ENCODE measurements around the gene NEK8. TPM values are rescaled to one million over a fixed set of nuclear protein-coding genes. Genes with fewer than 3 reads are reported as not detected.

The NEK8 gene
- total and polyA plus RNA-seq, 9 of the 15 experiments (the other 6 are each of a cell fraction or from before 2014, with no cell fraction given): 0.98 to 16.6 (median 4.6) TPM

- POLR2A ChIA-PET: interaction anchor here (0.6 to 8.7 kb wide), 23 partner anchors 8 to 171 kb away, joined by 3 to 133 read pairs (median 6); partner anchors contain the start of genes BLTP2, RPL23A, SDF2 and SUPT6H
- peak; percentile 69 for FAIRE-seq
- intact Hi-C loops (cut with micrococcal nuclease): loop anchor here (1.0 to 2.0 kb wide), 2 partner anchors 8 to 64 kb away; partner anchors contain the start of gene RPL23A
- peak; percentile 75 for TF ChIP-seq ZBED1 (IDR thresholded peaks at IDR 0.05)
- no peak for TF ChIP-seq CCAR2 (IDR thresholded peaks at IDR 0.05; ENCODE audit: low read depth, low read length)
- no peak for TF ChIP-seq EZH2 (IDR thresholded peaks at IDR 0.05; ENCODE audit: borderline replicate concordance, low read depth, low read length)
- TF ChIP-seq COPS2 (conservative IDR thresholded peaks at IDR 0.05): no peak
- no peak for TF ChIP-seq ZNF316 (IDR thresholded peaks at IDR 0.05)
- no peak for TF ChIP-seq LARP7 (IDR thresholded peaks at IDR 0.05)
- TF ChIP-seq GTF3C2 (IDR thresholded peaks at IDR 0.05; ENCODE audit: borderline replicate concordance, extremely low read depth, insufficient read length): no peak
- no peak for TF ChIP-seq ASH1L (IDR thresholded peaks at IDR 0.05; ENCODE audit: borderline replicate concordance, low read depth, partially characterized antibody)
- TF ChIP-seq ARID4B (CRISPR knock-in tag; IDR thresholded peaks at IDR 0.05): peak; percentile 85
- no peak; the same call in 1 of the 2 replicates for TF ChIP-seq ZNF644 (tag; IDR thresholded peaks at IDR 0.05; ENCODE audit: low read depth)
- no peak for TF ChIP-seq WHSC1 (IDR thresholded peaks at IDR 0.05; ENCODE audit: low read length)
- TF ChIP-seq, protein P1, sequence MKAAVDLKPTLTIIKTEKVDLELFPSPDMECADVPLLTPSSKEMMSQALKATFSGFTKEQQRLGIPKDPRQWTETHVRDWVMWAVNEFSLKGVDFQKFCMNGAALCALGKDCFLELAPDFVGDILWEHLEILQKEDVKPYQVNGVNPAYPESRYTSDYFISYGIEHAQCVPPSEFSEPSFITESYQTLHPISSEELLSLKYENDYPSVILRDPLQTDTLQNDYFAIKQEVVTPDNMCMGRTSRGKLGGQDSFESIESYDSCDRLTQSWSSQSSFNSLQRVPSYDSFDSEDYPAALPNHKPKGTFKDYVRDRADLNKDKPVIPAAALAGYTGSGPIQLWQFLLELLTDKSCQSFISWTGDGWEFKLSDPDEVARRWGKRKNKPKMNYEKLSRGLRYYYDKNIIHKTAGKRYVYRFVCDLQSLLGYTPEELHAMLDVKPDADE (conservative IDR thresholded peaks at IDR 0.05; ENCODE audit: control insufficient read depth, low read depth, low read length): peak; percentile 79
- no peak for TF ChIP-seq RFX5 (IDR thresholded peaks at IDR 0.05; ENCODE audit: low read depth, low read length)
These were observed 17.5 kb upstream of the NEK8 start for GRCh38 chr17:28710861-28711722.

More at GRCh38 chr17:28710861-28711722, 17.5 kb upstream of the NEK8 start:
- 2% methylated on average over 43 of the region's 74 CpGs for WGBS (ENCODE audit: insufficient coverage, low coverage, missing lambda C conversion rate)
- H3K9me3 ChIP-seq (replicated peaks; ENCODE audit: control insufficient read depth, insufficient read depth, low read depth, low read length): 0 out of 2 replicates have a peak, but pooled peaks cover 2% of the 10 kb centered on the region
- no TSS peak for BruUV-seq (replicated peaks)
- H3K4me3 ChIP-seq: peak overlapping the region; percentile 71
- H2AFZ ChIP-seq (ENCODE audit: low read depth, low read length): peak overlapping the region; percentile 85
- 0 out of 5 replicates have a peak, but pooled peaks cover 0 to 11% of the 10 kb centered on the region in 2 experiments for H3K27me3 ChIP-seq (ENCODE audit: control insufficient read depth in 2 of 2, insufficient read depth in 2 of 2, low read length in 2 of 2)
- CTCF ChIA-PET (ENCODE audit: low intra/inter-chr PET ratio): no interaction called here
- peak overlapping the region; percentile 99 for H3K4me2 ChIP-seq (ENCODE audit: insufficient read depth, low read length)
- ATAC-seq (peak; percentile 93), DNase-seq (ENCODE audit: extremely low read depth in 1 of 4, low spot score in 3 of 4) (peak; percentile 96 to 98 (median 98))
- H3K27ac ChIP-seq (ENCODE audit: extremely low read depth, low read depth, low read length): peak overlapping the region; percentile 88
- no peaks in the 10 kb centered on the region for H4K20me1 ChIP-seq (replicated peaks; ENCODE audit: control insufficient read depth, insufficient read depth, low read length)
- no peaks in the 10 kb centered on the region for H3K36me3 ChIP-seq (ENCODE audit: control insufficient read depth, insufficient read depth, low read length)
- H3K9me1 ChIP-seq (ENCODE audit: control insufficient read depth, insufficient read depth, low read length): no peaks in the 10 kb centered on the region
- peaks cover 16 to 34% of the 10 kb centered on the region in 2 experiments for H3K4me1 ChIP-seq (replicated peaks in 1 of 2; ENCODE audit: control insufficient read depth in 2 of 2, insufficient read depth in 2 of 2, low read length in 2 of 2)
- in situ Hi-C loops (cut with MboI): no loop called here
- peak overlapping the region; percentile 79 to 93 for H3K9ac ChIP-seq (ENCODE audit: insufficient read depth in 1 of 2, low read depth in 2 of 2, low read length in 2 of 2)
- H3K79me2 ChIP-seq (ENCODE audit: control insufficient read depth, insufficient read depth, low read length): peaks cover 13% of the 10 kb centered on the region

All from K562 (cell line).